K562 (cell line): ENCODE results near the gene ACSL5. TPM values are rescaled to one million over a fixed set of nuclear protein-coding genes. Genes with fewer than 3 reads are reported as not detected.
A peak's percentile ranks its signal among the peaks of the same experiment; 100 is the strongest.

Source experiments
- ARID3B ChIP-seq: fragments of 250-450 bp; sonication (Bioruptor Pico); IDR thresholded peaks from 2 replicates; pipeline ENCODE4 v1.4.0; 2020; ENCODE audit warnings: borderline replicate concordance
- C11orf30 ChIP-seq: fragments of 450-650 bp; IDR thresholded peaks from 2 replicates; pipeline ENCODE4 v1.6.1; 2016; ENCODE audit warnings: low read depth, mild to moderate bottlenecking
- CEBPG ChIP-seq, 3 experiments: fragments of 200-800 bp in 1 of 3; sonication (Bioruptor generic) in 1 of 3; sonication (generic) in 1 of 3; formaldehyde crosslinking in 1 of 3; IDR thresholded peaks in 2 of 3; conservative IDR thresholded peaks in 1 of 3; 2 replicates each; pipeline versions ENCODE4 v1.6.1 to v1.8.0; 2016 to 2022; ENCODE audit warnings: missing compliant biosample characterization in 2 of 3, missing genetic modification characterization in 2 of 3, mild to moderate bottlenecking in 1 of 3, missing genetic modification reagents in 1 of 3
- CREM ChIP-seq: IDR thresholded peaks from 2 replicates; pipeline ENCODE4 v1.6.1; 2014; ENCODE audit warnings: antibody characterized with exemption, low read depth
- CSDE1 ChIP-seq, 2 experiments: fragments of 450-650 bp; IDR thresholded peaks; 2 replicates each; pipeline ENCODE4 v1.6.1; 2016; ENCODE audit warnings: mild to moderate bottlenecking in 1 of 2
- E2F3 ChIP-seq: fragments of 250-450 bp; sonication (Bioruptor Pico); IDR thresholded peaks from 2 replicates; pipeline ENCODE4 v1.4.0; 2020; ENCODE audit warnings: mild to moderate bottlenecking
- FUS ChIP-seq: fragments of 200-400 bp; formaldehyde crosslinking; optimal IDR thresholded peaks from 2 replicates; pipeline ENCODE3; 2017; ENCODE audit warnings: low read depth, low read length
- GTF2E2 ChIP-seq: fragments of 200-800 bp; sonication (Bioruptor generic); IDR thresholded peaks from 2 replicates; pipeline ENCODE4 v1.6.1; 2016; ENCODE audit warnings: missing genetic modification characterization, missing compliant biosample characterization
- SMARCC2 ChIP-seq: fragments of 450-650 bp; IDR thresholded peaks from 2 replicates; pipeline ENCODE4 v1.6.1; 2017; ENCODE audit warnings: antibody characterized with exemption, moderate library complexity, mild to moderate bottlenecking, low read depth
- STAT5A ChIP-seq: IDR thresholded peaks from 2 replicates; pipeline ENCODE4 v1.6.1; 2012; ENCODE audit warnings: low read length, inconsistent platforms, borderline replicate concordance
- TOE1 ChIP-seq, 2 experiments: fragments of 450-650 bp in 1 of 2; sonication (generic) in 1 of 2; formaldehyde crosslinking in 1 of 2; IDR thresholded peaks; 2 replicates each; pipeline versions ENCODE4 v1.7.1 to v1.8.0; 2016 to 2022; ENCODE audit warnings: borderline replicate concordance in 2 of 2, mild to moderate bottlenecking in 2 of 2, antibody characterized with exemption in 1 of 2, inconsistent platforms in 1 of 2, low read depth in 1 of 2, missing genetic modification reagents in 1 of 2, moderate library complexity in 1 of 2
- VEZF1 ChIP-seq: fragments of 200-800 bp; sonication (Bioruptor generic); IDR thresholded peaks from 2 replicates; pipeline ENCODE4 v1.6.1; 2017; ENCODE audit warnings: missing genetic modification characterization, missing compliant biosample characterization
- ZFP91 ChIP-seq: sonication (generic); formaldehyde crosslinking; IDR thresholded peaks from 2 replicates; pipeline ENCODE4 v1.8.0; 2022; ENCODE audit warnings: mild to moderate bottlenecking, missing genetic modification reagents
- polyA plus RNA-seq, 8 experiments: library from polyadenylated mRNA; depleted of rRNA in 4 of 8; stranded (reverse) in 5 of 8; unstranded in 3 of 8; fragments of >200 nt; fragmentation: Nextera tagmentation in 2 of 8; fragmentation: Illumina TruSeq in 1 of 8; extraction: Ambion mirVana in 2 of 8; extraction: Trizol in 1 of 8; gene quantifications; 2 replicates each; pipeline versions ENCODE4 v1.2.1 to v1.2.3, GENCODE V29; 2011 to 2014; ENCODE audit warnings: inconsistent platforms in 1 of 8, missing spikeins in 1 of 8
- total RNA-seq, 7 experiments: library from RNA; depleted of rRNA in 6 of 7; stranded (reverse); fragments of >200 nt in 6 of 7; fragmentation: Illumina TruSeq in 2 of 7; extraction: Trizol in 2 of 7; gene quantifications; 2 replicates each; pipeline versions ENCODE4 v1.2.1 to v1.2.3, GENCODE V29; 2011 to 2021; ENCODE audit warnings: low replicate concordance in 1 of 7
- TF ChIP-seq, protein P1 (sequence below): fragments of 250-450 bp; sonication (Bioruptor Pico); IDR thresholded peaks from 2 replicates; pipeline ENCODE4 v1.4.0; 2020; ENCODE audit warnings: mild to moderate bottlenecking, moderate library complexity
- TF ChIP-seq, protein P2 (sequence below), 2 experiments: IDR thresholded peaks; 2 replicates each; pipeline ENCODE4 v1.6.1; 2011; ENCODE audit warnings: borderline replicate concordance in 1 of 2, control low read depth in 1 of 2, low read depth in 1 of 2, low read length in 1 of 2, mild to moderate bottlenecking in 1 of 2, mixed read lengths in 1 of 2, moderate library complexity in 1 of 2; ENCODE audit not compliant: insufficient read depth in 1 of 2, insufficient read length in 1 of 2, poor library complexity in 1 of 2, severe bottlenecking in 1 of 2; ENCODE audit errors: extremely low read depth in 1 of 2

The ACSL5 gene
- total and polyA plus RNA-seq, 9 of the 15 experiments (the other 6 are each of a cell fraction or from before 2014, with no cell fraction given), result 0.19 to 1.4 (median 0.55) TPM

DNA sequence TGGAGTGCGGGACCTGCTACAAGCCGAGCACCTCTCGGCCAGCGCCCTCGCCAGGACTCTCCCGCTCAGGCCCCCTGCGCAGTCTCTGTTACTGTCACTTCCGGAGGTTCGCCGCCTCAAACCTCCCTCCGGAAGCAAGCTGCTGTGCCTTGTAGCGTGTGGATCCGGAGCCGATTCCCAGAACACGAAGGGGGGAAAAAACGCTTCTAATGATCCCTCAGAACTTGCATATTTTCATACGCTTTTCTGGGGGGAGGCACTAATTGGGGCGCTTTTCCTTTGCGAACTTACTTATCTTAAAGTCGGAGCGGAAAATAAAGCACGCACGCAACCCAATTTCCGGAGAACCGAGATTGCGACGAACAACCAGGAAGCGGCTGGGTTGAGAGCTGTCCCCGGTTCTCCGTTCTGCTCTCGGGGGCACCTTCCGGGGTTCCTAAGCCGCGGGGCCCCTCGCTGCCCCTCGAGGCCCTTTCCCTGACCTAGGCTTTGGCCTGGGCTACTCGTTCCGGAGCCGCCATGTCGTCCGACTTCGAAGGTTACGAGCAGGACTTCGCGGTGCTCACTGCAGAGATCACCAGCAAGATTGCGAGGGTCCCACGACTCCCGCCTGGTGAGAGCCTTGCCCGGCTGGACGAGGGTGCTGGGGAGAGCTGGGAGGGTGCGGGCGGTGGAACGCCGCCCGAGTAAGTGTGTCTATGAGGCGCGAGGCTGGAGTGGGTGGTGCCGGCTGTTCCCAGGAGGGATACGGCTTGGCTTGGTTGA is 73.1 kb downstream of the ACSL5 start, which contains the start of the genes VTI1A and ZDHHC6 (continued):
- TF ChIP-seq ARID3B, result no peak
- 0 out of 2 replicates have a peak, but pooled peaks have one; percentile 10 for TF ChIP-seq VEZF1 (CRISPR knock-in tag)
- TF ChIP-seq FUS, result no peak
- TF ChIP-seq, protein P1, sequence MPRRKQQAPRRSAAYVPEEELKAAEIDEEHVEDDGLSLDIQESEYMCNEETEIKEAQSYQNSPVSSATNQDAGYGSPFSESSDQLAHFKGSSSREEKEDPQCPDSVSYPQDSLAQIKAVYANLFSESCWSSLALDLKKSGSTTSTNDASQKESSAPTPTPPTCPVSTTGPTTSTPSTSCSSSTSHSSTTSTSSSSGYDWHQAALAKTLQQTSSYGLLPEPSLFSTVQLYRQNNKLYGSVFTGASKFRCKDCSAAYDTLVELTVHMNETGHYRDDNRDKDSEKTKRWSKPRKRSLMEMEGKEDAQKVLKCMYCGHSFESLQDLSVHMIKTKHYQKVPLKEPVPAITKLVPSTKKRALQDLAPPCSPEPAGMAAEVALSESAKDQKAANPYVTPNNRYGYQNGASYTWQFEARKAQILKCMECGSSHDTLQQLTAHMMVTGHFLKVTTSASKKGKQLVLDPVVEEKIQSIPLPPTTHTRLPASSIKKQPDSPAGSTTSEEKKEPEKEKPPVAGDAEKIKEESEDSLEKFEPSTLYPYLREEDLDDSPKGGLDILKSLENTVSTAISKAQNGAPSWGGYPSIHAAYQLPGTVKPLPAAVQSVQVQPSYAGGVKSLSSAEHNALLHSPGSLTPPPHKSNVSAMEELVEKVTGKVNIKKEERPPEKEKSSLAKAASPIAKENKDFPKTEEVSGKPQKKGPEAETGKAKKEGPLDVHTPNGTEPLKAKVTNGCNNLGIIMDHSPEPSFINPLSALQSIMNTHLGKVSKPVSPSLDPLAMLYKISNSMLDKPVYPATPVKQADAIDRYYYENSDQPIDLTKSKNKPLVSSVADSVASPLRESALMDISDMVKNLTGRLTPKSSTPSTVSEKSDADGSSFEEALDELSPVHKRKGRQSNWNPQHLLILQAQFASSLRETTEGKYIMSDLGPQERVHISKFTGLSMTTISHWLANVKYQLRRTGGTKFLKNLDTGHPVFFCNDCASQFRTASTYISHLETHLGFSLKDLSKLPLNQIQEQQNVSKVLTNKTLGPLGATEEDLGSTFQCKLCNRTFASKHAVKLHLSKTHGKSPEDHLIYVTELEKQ (CRISPR knock-in tag), result no peak
- TF ChIP-seq STAT5A, result no peak
- TF ChIP-seq TOE1 (IDR thresholded peaks at IDR 0.05; ENCODE audit: borderline replicate concordance), result peak; percentile 86
- no peak for TF ChIP-seq TOE1 (CRISPR knock-in tag; IDR thresholded peaks at IDR 0.05; ENCODE audit: borderline replicate concordance, low read depth)
- no peak for TF ChIP-seq CEBPG (CRISPR knock-in tag; IDR thresholded peaks at IDR 0.05)
- TF ChIP-seq CEBPG (tag; conservative IDR thresholded peaks at IDR 0.05 in 1 of 2, IDR thresholded peaks at IDR 0.05 in 1 of 2), result no peak
- 0 out of 2 replicates have a peak, but pooled peaks have one; percentile 41 for TF ChIP-seq GTF2E2 (tag)
- TF ChIP-seq ZFP91 (CRISPR knock-in tag), result no peak
- TF ChIP-seq CREM, result peak; percentile 47; the same call in 1 of the 2 replicates
- TF ChIP-seq, protein P2, sequence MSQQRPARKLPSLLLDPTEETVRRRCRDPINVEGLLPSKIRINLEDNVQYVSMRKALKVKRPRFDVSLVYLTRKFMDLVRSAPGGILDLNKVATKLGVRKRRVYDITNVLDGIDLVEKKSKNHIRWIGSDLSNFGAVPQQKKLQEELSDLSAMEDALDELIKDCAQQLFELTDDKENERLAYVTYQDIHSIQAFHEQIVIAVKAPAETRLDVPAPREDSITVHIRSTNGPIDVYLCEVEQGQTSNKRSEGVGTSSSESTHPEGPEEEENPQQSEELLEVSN (IDR thresholded peaks at IDR 0.05; ENCODE audit: borderline replicate concordance in 1 of 2, extremely low read depth in 1 of 2, insufficient read depth in 1 of 2, insufficient read length in 1 of 2, low read depth in 1 of 2, low read length in 1 of 2, poor library complexity in 1 of 2, severe bottlenecking in 1 of 2), result peak; percentile 28 to 49
- TF ChIP-seq E2F3 (CRISPR knock-in tag), result 0 out of 2 replicates have a peak, but pooled peaks have one; percentile 26
- peak; percentile 99 for TF ChIP-seq C11orf30
- no peak for TF ChIP-seq SMARCC2
- 0 out of 4 replicates have a peak, but pooled peaks of 1 of the 2 experiments have one; percentile 28 for TF ChIP-seq CSDE1 (IDR thresholded peaks at IDR 0.05)
